Sigmoid colon (tissue), 4 donors: ENCODE data around the gene KRTAP10-9.

Source experiments
- POLR2AphosphoS5 ChIP-seq, 4 donors: sonication (generic); formaldehyde crosslinking; IDR thresholded peaks; one replicate each; pipeline ENCODE4 v1.6.1; 2017; ENCODE audit warnings: antibody characterized with exemption in 4 of 4
- TF ChIP-seq, protein P1 (sequence below), 4 experiments: fragments of 450-650 bp in 3 of 4; fragments of 200-600 bp in 1 of 4; IDR thresholded peaks; one replicate each; pipeline ENCODE4 v1.5.1; 2016 to 2019; ENCODE audit warnings: antibody characterized with exemption in 4 of 4, mild to moderate bottlenecking in 3 of 4, moderate library complexity in 2 of 4

DNA sequence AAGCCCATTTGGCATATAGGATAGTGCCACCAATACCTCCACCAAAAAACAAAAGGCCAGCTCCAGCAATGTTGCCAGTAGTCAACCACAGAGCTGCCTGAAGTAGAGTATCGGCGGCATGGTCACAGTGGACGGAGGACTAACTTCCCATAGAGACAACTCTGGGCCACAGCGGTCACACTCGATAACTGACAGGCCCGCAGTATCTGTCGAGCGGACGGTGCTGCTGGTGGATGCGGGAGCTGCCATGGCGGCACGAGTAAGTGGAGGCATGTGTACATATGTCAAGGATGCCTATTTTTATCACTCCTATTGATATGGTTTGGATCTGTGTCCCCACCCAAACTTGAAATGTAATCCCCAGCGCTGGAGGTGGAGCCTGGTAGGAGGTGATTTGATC, 51.0 kb downstream of the KRTAP10-9 start:
- TF ChIP-seq, protein P1, sequence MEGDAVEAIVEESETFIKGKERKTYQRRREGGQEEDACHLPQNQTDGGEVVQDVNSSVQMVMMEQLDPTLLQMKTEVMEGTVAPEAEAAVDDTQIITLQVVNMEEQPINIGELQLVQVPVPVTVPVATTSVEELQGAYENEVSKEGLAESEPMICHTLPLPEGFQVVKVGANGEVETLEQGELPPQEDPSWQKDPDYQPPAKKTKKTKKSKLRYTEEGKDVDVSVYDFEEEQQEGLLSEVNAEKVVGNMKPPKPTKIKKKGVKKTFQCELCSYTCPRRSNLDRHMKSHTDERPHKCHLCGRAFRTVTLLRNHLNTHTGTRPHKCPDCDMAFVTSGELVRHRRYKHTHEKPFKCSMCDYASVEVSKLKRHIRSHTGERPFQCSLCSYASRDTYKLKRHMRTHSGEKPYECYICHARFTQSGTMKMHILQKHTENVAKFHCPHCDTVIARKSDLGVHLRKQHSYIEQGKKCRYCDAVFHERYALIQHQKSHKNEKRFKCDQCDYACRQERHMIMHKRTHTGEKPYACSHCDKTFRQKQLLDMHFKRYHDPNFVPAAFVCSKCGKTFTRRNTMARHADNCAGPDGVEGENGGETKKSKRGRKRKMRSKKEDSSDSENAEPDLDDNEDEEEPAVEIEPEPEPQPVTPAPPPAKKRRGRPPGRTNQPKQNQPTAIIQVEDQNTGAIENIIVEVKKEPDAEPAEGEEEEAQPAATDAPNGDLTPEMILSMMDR (IDR thresholded peaks at IDR 0.05): no peak
- TF ChIP-seq POLR2AphosphoS5 (IDR thresholded peaks at IDR 0.05): no peak
